Measurements from ENCODE around the gene PDIA4. TPM values are rescaled to one million over a fixed set of nuclear protein-coding genes. Genes with fewer than 3 reads are reported as not detected.

PDIA4 gene
- total RNA-seq: 219 and 414 TPM in 2 replicates

- TF ChIP-seq, protein P1, sequence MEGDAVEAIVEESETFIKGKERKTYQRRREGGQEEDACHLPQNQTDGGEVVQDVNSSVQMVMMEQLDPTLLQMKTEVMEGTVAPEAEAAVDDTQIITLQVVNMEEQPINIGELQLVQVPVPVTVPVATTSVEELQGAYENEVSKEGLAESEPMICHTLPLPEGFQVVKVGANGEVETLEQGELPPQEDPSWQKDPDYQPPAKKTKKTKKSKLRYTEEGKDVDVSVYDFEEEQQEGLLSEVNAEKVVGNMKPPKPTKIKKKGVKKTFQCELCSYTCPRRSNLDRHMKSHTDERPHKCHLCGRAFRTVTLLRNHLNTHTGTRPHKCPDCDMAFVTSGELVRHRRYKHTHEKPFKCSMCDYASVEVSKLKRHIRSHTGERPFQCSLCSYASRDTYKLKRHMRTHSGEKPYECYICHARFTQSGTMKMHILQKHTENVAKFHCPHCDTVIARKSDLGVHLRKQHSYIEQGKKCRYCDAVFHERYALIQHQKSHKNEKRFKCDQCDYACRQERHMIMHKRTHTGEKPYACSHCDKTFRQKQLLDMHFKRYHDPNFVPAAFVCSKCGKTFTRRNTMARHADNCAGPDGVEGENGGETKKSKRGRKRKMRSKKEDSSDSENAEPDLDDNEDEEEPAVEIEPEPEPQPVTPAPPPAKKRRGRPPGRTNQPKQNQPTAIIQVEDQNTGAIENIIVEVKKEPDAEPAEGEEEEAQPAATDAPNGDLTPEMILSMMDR (IDR thresholded peaks at IDR 0.05; ENCODE audit: insufficient read depth, low read length, severe bottlenecking): peak; percentile 39
- FAIRE-seq (no peak), DNase-seq (ENCODE audit: low read depth) (peak; percentile 96)
Observed at GRCh38 chr7:149028346-149029109, at the start of gene PDIA4. TSS of gene PDIA4 (minus strand) at chr7:149028505. CDS start at chr7:149028408, 97 bp downstream.

DNA sequence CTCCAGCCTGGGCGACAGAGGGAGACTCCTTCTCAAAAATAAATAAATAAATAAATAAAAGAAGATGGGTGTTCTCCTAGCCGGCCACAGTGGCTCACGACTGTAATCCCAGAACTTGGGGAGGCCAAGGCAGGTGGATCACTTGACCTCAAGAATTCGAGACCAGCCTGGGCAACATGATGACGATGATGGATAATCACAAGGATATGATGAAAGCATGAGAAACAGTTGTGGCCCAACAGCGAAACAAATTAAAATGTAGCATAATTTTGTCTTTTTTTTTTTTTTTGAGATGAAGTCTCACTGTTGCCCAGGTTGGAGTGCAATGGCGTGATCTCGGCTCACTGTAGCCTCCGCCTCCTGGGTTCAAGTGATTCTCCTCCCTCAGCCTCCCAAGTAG lies 49.3 kb upstream of the PDIA4 start:
- DNase-seq (ENCODE audit: low read depth) (no peak), FAIRE-seq (no peak)
- H3K36me3 ChIP-seq (ENCODE audit: control insufficient read depth, insufficient read depth, low read length): peaks cover 3% of the 10 kb centered on the region
- no peak overlapping the region for H3K4me3 ChIP-seq (ENCODE audit: low read depth, low read length)
- TF ChIP-seq, protein P1 (IDR thresholded peaks at IDR 0.05; ENCODE audit: insufficient read depth, low read length, severe bottlenecking): no peak
- H3K27me3 ChIP-seq (ENCODE audit: control insufficient read depth, insufficient read depth, low read length): no peaks in the 10 kb centered on the region

More at GRCh38 chr7:149028346-149029109, at the start of gene PDIA4:
- H3K36me3 ChIP-seq (ENCODE audit: control insufficient read depth, insufficient read depth, low read length): peaks cover under 1% of the 10 kb centered on the region
- peak within 1 kb of the TSS; percentile 86 for H3K4me3 ChIP-seq (ENCODE audit: low read depth, low read length)
- H3K27me3 ChIP-seq (ENCODE audit: control insufficient read depth, insufficient read depth, low read length): no peaks in the 10 kb centered on the region

- no peaks in the 10 kb centered on the region for H3K27me3 ChIP-seq (ENCODE audit: control insufficient read depth, insufficient read depth, low read length)
- DNase-seq (ENCODE audit: low read depth): no peak
- FAIRE-seq: no peak
- no peak overlapping the region for H3K4me3 ChIP-seq (ENCODE audit: low read depth, low read length)
- peaks cover 17% of the 10 kb centered on the region for H3K36me3 ChIP-seq (ENCODE audit: control insufficient read depth, insufficient read depth, low read length)
- TF ChIP-seq, protein P1 (IDR thresholded peaks at IDR 0.05; ENCODE audit: insufficient read depth, low read length, severe bottlenecking): no peak
Observed at GRCh38 chr7:149075286-149075685, 47.0 kb upstream of the PDIA4 start.

DNA sequence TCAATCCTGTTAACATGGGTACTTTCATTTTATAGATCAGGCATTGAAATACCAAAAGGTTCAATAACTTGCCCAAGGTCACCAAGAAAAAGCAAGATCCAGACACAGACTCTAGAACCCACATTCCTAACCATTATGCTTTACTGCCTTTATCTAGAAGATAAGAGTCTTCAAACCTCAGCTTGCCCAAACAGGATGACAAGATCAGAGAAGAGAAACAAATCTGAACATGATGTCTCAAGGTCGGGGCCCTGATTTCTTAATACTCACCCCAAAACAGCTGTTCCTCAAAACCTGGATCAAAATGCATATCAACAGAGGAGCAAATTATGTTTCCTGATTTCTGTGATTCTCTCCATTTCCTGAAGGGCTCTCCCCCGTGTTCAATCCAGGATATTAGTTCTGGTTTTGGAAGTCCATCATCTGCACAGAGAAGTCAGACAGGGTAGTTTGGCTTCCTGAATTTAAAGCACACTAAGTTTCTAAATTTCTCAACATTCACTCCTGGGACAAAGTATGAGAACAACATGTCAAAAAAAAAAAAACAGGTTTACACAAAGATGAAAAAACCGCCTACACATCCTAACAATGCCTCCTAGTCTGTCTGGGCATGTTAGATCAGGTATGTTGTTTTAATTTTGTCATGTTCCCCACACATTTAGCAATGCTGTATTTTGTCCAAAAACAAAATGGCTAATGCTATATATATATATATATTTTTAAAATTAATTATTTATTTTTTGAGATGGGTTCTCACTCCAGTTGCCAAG lies 46.0 kb upstream of the PDIA4 start:
- peaks cover 19% of the 10 kb centered on the region for H3K36me3 ChIP-seq (ENCODE audit: control insufficient read depth, insufficient read depth, low read length)
- FAIRE-seq: no peak
- H3K27me3 ChIP-seq (ENCODE audit: control insufficient read depth, insufficient read depth, low read length): no peaks in the 10 kb centered on the region
- DNase-seq (ENCODE audit: low read depth): peak; percentile 90
- TF ChIP-seq, protein P1 (IDR thresholded peaks at IDR 0.05; ENCODE audit: insufficient read depth, low read length, severe bottlenecking): no peak
- no peak overlapping the region for H3K4me3 ChIP-seq (ENCODE audit: low read depth, low read length)

- no peak overlapping the region for H3K4me3 ChIP-seq (ENCODE audit: low read depth, low read length)
- H3K36me3 ChIP-seq (ENCODE audit: control insufficient read depth, insufficient read depth, low read length): peaks cover 19% of the 10 kb centered on the region
- H3K27me3 ChIP-seq (ENCODE audit: control insufficient read depth, insufficient read depth, low read length): no peaks in the 10 kb centered on the region
- FAIRE-seq: no peak
- TF ChIP-seq, protein P1 (IDR thresholded peaks at IDR 0.05; ENCODE audit: insufficient read depth, low read length, severe bottlenecking): no peak
- DNase-seq (ENCODE audit: low read depth): no peak
Observed at GRCh38 chr7:149072438-149072775, 44.1 kb upstream of the PDIA4 start.
